Left ventricle myocardium superior (tissue), 1 donor: ENCODE results near the gene EPOP. TPM values are rescaled to one million over a fixed set of nuclear protein-coding genes. Genes with fewer than 3 reads are reported as not detected.
A peak's percentile ranks its signal among the peaks of the same experiment; 100 is the strongest.

Experiments used
- ATAC-seq: fragments of 200-7000 bp; cut with Tn5 transposase; one replicate; pipeline ENCODE4 v1.9.1; 2020; ENCODE audit warnings: mild to moderate bottlenecking, moderate library complexity
- DNase-seq: peaks from one replicate; pipeline ENCODE4 v3.0.0-alpha.2; 2020
- intact Hi-C: fragments of 100-400 bp; cut with micrococcal nuclease; formaldehyde crosslinking; loops from one replicate; pipeline ENCODE4 v1.11.0; 2022
- long read RNA-seq: library from polyadenylated mRNA; unstranded; transcript quantifications from one replicate; pipeline ENCODE4 v2.0.0, GENCODE V29; 2021
- total RNA-seq: library from RNA; stranded (reverse); fragmentation: NEBNext Ultra II Directional; extraction: Animal tissue kit (Norgen Biotek cat#: 25700); gene quantifications from one replicate; pipeline ENCODE4 v1.2.1, GENCODE V29; 2021
- donor health status: DM: no; HTN: yes; CAD: no; lungs with severe emphysema.

Gene EPOP
- 0.57 TPM for total RNA-seq
- long read RNA-seq, result 0 reads

DNA sequence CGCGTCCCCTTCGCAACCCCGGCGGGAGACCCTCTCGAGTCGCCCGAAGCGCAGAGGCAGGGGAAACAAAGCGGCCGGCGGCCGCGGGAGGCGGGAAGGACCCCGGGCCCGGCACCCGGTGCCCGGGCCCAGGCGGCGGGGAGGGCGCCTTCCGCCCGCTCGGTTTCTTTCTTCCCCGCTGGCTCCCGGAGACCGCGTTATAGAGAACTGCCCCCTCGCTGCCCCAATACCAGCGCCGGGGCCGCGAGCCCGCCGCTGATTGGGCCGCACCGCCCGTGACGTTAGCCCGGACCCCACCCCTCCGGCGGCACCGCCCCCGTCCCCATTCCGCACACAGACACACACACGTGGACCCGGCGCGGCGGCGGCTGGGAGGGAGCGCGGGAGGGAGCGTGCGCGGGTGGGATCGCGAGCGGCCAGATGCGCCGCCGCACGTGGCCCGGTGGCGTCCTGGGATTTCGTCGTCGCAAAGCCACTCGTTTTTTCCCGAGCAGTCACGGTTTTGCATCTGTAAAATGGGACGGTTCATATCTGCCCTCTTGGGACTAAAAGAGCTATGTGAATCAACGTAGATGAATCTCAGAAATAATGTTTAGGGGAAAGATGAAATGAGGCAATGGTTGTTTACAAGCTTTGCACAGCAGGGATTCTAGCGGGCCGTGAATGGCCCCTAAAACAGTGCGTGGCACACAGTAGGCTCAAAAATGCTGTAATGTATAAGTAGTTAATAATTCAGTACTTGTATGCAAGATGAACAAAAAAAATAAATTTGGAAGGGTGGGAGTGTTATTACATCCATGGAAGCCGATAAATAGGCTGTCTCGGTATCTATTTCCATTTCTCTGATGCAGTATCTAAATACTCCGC, at the start of gene EPOP:
Gene EPOP (minus strand): TSS at position 209 of the 867 bp plus-strand sequence. CDS start 462 bp downstream, outside the sequence.
- intact Hi-C loops, result no loop called here
- DNase-seq (peak; percentile 93), ATAC-seq (peak; percentile 91)

DNA sequence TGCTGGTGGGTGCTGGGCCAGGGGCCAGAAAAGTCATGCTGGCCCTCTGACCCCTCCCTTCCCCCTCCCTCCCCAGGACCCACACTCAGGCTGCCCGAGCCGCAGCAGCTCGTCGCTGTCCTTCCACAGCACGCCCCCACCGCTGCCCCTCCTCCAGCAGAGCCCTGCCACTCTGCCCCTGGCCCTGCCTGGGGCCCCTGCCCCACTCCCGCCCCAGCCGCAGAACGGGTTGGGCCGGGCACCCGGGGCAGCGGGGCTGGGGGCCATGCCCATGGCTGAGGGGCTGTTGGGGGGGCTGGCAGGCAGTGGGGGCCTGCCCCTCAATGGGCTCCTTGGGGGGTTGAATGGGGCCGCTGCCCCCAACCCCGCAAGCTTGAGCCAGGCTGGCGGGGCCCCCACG, 47.0 kb upstream of the EPOP start:
- no peak for ATAC-seq
- intact Hi-C loops, result no loop called here
- DNase-seq, result no peak

DNA sequence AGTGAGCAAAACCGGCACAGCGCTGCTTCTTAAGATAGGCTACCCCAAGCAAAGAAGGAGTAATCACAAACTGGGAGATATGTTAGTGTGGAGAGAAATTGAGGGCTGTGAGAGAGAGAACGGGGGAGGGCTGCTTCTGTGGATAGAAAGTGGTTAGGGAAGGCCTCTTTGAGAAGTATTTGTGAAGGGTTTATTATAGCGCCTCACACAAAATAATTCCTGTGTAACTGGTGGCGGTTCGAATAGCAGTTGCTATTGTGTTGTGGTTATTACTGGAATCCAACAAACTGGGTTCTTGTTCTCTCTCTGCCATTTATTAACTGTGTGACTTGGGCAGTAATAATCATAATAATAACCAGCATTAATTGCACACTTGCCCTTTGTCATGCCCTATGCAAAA, 46.2 kb upstream of the EPOP start:
- ATAC-seq (no peak), DNase-seq (no peak)
- intact Hi-C loops, result no loop called here

DNA sequence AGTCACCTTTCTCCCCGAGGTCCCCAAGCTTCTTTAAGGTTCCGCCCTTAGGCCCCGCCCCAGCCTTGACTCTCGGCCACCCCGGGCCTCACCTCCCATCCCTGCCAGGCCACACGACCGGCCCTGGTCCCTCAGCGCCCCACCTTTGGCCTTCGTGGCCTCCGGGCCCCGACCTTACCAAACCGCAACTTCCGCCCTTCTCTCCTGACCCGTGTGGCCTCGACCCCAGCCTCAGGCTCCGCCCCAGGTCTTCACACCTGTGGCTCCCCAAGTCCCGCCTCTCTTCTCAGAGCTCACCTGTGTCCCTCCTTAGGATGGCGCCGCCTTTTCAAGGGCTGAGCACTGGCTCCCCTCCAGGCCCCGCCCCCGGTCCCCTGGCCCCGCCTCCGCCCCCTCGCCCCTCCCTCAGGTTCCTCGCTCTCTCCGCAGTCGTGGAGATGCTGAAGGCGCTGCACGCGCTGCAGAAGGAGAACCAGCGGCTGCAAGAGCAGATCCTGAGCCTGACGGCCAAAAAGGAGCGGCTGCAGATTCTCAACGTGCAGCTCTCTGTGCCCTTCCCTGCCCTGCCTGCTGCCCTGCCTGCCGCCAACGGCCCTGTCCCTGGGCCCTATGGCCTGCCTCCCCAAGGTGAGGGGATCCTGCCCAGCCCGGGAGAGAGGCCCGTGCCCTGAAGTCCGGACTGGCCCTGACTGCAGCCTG, 45.3 kb upstream of the EPOP start:
- intact Hi-C loops, result no loop called here
- DNase-seq (no peak), ATAC-seq (no peak)

DNA sequence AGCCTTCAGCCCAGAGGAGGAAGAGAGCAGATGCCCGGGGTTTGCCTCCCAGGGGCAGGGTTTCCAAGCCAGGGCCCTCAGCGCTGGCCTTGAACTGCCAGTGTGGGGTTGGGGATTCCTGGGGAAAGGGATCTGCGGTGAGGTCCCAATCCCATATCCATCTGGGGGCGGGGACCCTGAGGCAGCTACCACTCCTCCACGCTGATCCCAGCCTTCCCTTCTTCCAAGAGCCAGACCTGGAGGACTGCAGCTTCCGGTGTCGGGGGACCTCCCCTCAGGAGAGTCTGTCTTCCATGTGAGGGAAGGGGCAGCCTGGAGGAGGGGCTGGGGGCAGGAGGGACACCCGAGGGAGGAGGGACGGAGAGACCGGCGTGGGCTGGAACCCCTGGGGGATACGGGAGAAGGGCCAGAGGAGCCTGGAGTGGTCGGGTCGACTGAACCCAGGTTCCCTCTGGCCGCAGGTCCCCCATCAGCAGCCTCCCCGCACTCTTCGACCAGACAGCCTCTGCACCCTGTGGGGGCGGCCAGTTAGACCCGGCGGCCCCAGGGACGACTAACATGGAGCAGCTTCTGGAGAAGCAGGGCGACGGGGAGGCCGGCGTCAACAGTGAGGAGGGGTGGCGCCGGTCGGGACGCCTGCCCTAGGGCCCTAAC, 44.7 kb upstream of the EPOP start:
- ATAC-seq, result no peak
- intact Hi-C loops, result no loop called here
- no peak for DNase-seq

DNA sequence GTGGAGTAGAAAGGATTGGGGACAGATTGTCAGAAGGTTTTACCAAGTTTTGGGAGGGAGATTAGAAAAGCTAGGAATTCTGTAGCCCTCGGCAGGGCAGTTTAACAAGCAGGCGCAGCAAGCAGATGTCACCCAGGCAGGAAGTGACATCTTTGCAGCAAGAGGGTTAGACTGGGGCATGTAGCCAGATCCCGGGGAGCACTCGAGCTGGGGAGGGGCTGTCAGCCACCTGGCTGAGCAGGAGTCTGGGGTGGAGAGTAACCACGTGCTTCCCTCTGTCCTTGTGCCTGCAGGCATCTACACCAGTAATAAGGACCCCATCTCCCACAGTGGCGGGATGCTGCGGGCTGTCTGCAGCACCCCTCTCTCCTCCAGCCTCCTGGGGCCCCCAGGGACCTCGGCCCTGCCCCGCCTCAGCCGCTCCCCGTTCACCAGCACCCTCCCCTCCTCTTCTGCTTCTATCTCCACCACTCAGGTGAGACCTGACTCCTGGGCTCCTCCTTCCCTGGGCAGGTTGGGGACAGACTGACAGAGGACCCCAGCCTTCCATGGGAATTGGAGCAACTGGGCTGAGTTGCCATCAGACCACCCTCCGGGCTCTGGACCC, 42.5 kb upstream of the EPOP start:
- ATAC-seq (no peak), DNase-seq (no peak)
- intact Hi-C loops, result no loop called here

DNA sequence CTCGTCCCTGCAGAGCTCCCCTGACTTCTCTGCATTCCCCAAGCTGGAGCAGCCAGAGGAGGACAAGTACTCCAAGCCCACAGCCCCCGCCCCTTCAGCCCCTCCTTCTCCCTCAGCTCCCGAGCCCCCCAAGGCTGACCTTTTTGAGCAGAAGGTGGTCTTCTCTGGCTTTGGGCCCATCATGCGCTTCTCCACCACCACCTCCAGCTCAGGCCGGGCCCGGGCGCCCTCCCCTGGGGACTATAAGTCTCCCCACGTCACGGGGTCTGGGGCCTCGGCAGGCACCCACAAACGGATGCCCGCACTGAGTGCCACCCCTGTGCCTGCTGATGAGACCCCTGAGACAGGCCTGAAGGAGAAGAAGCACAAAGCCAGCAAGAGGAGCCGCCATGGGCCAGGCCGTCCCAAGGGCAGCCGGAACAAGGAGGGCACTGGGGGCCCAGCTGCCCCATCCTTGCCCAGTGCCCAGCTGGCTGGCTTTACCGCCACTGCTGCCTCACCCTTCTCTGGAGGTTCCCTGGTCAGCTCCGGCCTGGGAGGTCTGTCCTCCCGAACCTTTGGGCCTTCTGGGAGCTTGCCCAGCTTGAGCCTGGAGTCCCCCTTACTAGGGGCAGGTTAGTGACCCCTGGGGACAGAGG, 41.7 kb upstream of the EPOP start:
- intact Hi-C loops, result no loop called here
- no peak for DNase-seq
- no peak for ATAC-seq

DNA sequence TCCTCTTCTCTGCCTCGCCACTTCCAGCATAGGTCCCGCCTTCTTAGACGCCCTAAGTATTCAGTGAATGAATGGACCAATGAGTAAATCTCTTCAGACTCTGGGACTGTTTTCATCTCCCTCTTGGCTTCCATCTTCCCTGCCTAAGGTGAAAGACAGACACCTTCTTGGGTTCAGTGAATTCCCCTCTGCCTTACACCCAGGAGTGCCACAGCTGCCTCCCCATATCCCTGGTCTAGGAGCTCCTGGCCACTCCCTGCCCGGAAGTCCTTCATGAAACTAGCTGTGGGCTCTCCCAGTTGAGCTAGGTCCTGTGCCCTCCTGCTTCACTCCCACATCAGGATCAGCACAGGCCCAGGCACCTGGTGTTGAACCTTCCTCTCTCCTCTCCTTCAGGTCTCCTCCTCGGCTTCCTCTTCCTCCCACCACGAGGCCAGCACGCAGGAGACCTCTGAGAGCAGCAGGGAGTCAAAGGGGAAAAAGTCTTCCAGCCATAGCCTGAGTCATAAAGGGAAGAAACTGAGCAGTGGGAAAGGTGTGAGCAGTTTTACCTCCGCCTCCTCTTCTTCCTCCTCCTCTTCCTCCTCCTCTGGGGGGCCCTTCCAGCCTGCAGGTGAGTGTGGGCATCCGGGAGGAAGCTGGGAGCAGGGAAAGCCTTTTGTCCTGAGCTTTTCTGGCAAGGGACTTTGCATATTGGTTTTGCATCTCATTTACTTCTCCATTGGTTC, 40.6 kb upstream of the EPOP start:
- DNase-seq (no peak), ATAC-seq (no peak)
- intact Hi-C loops, result no loop called here

DNA sequence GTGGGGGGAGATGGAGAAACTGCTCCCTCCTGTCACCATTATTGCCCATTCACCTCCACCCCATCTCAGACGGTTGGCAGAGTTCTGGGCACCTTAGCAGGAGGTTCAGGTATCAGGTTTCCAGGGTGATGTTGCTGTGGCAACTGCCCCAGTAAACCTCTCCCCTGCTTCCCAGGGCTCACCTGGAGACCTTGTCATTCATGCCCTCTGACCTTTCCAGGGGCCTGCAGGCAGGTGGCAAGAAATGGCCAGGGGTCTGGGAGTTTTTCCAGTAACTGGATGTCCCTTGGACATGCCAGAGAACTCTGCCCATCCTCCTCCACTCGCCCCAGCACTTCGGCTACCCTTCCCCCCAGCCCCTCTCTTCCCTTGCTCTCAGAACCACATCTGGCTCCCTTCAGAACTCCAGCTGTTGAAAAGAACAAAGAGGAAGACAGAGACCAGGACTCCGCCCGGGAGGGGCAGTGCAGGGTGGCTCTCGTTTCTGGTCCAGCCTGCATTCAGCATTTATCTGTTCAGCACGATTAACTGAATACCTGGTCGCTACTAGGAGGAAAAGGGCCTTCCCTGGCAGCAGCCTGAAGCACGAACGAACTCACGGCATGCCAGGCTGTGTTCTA, 38.8 kb upstream of the EPOP start:
- intact Hi-C loops, result no loop called here
- no peak for ATAC-seq
- no peak for DNase-seq

DNA sequence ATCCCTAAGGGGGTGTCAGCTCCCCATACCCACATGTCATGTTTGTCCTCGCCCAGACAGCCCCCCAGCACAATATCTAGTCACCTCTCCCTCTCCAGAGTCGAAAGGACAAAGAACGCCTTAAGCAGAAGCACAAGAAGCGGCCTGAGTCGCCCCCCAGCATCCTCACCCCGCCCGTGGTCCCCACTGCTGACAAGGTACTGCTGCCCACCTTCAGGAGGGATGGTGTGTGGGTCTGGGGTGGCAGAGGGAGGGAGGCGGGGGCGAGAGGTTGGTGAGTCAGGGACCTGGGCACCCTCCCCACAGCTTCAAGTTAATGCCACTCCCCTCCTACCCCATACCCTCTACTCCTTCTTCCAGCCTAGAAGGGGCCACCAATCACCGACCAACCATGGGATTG, 37.8 kb upstream of the EPOP start:
- intact Hi-C loops, result no loop called here
- DNase-seq (no peak), ATAC-seq (no peak)

DNA sequence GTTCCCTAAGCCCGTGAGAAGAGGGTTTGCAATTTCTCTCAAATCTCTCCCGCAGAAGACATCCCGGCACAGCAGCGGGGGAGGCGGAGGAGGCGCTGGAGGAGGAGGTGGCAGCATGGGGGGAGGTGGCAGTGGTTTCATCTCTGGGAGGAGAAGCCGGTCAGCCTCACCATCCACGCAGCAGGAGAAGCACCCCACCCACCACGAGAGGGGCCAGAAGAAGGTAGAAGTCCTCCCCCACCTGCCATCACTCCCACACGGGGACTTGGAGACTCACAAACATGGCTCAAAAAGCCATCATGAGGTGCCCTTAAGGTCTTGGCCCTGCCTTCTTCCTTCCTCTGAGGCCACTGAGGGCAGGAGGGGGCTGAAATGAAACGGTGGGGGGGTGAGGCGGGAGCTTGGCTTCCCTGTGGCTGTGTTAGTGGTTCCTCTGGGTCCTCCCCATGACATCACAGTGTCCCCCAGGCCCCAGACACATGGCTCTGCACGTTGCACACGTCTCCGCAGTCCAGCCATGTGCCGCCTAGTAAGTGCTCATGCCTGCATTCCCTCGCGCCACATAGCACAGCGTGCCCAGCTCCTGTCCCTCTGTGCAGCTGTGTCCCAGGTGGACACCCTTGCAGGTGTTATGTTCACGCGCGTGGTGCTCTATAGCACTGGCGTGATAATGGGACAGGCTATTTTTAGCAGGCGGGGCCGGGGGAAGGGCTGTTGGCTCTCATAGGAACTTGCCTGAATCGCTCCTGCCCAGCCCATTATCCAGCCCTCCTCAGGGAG, 37.2 kb upstream of the EPOP start:
- peak; percentile 82 for ATAC-seq

DNA sequence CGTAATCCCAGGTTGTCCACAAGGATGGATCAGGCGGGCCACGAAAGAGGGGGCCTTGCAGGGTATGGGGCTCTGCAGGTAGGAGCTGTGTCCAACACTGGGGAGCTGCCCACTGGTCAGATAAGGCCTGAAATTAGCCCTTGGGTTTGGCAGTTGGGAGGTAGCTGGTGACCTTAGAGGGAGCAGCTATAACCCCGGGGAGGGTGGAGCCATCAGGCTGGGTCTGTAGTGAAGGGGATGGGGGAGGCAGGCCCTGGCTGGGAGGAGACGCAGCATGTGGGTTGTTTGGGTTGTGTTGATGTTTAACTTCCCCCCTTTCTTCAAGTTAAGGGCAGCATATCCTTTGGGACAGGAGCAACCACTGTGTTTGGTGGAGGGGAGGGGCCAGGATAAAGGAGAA, 36.2 kb upstream of the EPOP start:
- ATAC-seq (no peak), DNase-seq (no peak)
- intact Hi-C loops, result no loop called here

More for the DNA sequence above, 37.2 kb upstream of the EPOP start:
- peak; percentile 76 for DNase-seq
- intact Hi-C loops, result no loop called here

DNA sequence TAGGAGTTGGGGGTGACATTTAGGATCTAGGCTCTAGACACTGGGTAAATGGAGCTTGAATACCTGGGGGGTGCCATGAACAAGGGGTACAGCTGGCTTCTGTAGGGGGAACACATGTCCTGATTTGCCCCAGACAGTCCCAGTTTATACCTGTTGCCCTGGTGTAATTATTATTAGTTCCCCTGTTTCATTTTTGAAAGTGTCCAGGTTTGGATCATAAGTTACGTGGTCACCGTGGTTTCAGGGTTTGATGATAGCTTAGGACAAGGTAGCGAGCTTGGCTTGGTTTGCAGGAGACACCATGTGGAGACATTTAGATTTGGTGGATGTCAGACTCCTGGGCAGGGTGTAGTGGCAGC, 35.8 kb upstream of the EPOP start:
- ATAC-seq (no peak), DNase-seq (no peak)
- intact Hi-C loops, result no loop called here

DNA sequence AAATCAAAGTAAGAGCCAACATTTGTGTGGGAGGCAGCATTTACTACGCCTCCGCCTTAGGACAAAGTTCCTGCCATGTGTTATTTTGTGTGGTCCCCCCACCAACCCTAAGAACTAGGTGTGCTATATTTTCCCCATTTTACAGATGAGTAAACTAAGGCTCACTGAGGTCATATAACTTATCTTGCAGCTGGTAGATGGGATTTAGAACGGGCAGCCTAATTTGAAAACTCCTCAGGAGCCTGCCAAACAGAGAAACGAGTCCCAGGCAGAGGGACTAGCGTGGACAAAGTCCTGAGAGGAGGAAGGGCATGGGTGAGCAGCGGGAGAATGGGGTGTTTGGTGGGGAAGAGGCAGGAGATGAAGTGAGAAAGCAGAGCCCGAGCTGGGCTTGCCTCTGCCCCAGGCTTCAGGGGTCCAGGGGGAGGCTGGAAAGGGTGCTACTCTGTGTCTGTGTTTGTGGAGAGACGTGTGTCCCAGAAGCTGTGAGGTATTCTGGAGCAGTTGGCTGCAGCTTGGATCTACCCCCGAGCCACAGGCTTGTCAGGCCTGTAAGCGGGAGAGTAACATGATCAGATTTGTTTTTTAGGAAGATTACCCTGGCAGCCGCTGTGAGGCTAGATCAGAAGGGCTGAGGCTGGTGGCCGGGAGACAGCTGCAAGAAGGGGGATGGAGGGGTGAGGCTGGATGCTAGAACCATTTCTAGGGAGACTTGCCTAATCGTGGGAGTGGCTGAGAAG, 35.3 kb upstream of the EPOP start:
- ATAC-seq, result no peak
- no peak for DNase-seq
- intact Hi-C loops, result no loop called here

DNA sequence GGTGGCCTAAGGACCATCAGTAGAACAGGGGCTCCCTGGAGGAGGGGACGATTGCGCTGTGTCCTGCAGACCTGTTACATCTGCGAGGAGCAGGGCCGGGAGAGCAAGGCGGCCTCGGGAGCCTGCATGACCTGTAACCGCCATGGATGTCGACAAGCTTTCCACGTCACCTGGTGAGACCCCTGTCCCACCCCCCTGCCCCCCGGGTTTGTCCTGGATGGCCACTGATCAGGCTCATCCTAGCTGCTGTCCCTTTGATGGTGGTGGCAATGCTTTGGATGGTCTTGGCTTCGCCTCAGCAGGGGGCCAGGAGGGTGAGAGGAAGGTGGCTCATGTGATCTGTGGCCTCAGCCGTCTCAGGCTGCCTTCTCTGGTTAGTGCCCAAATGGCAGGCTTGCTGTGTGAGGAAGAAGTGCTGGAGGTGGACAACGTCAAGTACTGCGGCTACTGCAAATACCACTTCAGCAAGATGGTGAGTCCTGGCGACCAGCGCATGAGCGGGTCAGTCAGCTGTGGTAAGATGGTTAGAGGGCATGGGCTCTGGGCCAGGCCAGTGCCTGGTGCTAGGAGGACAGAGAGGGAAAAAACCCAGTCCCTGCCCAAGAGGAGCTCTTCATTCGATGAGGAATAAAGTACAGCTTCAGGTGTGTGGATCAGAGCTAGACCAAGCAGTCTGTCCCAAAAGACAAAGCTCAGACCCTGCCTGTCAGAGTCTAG, 34.5 kb upstream of the EPOP start:
- ATAC-seq, result no peak
- intact Hi-C loops, result no loop called here
- no peak for DNase-seq

DNA sequence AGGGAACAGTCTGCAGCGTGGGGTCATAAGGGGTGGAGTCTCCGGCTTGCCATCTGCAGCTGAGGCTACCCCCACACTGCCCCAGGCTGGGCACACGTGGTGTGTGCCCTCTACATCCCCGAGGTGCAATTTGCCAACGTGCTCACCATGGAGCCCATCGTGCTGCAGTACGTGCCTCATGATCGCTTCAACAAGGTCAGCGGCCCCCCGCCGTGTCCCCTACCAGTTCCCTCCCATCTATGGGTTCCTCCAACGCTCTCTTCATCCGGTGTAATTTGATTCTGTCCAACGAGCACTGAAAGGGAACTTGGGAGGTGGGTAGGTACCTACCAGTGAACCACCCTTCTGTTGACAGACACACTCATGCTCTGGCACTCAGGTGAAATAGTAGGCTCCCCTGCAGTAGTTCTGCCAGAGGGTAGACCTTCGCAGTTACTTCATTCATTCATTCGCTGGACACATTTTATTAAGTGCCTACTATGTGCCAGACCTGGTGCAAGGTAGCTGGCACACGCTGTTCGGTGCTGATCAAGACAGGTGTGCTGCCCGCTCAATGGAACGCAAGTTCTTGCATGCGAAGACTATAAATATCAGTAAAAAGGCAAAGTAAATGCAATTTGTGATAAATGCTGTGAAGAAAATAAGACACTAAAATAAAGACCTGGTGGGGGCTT, 33.1 kb upstream of the EPOP start:
- no peak for DNase-seq
- ATAC-seq, result no peak
- intact Hi-C loops, result no loop called here
